RPMI7951 (cell line): ENCODE results near the gene SH3TC1. TPM values are rescaled to one million over a fixed set of nuclear protein-coding genes. Genes with fewer than 3 reads are reported as not detected.
A peak's percentile ranks its signal among the peaks of the same experiment; 100 is the strongest.

Experiments used
- DNase-seq: peaks from one replicate; pipeline ENCODE4 v3.0.0-alpha.2; 2012; ENCODE audit warnings: low read depth
- total RNA-seq: library from RNA; depleted of rRNA; stranded (reverse); fragments of >200 nt; shearing (Covaris generic); gene quantifications from 2 replicates; pipeline ENCODE4 v1.2.3, GENCODE V29; 2014

SH3TC1 gene
- total RNA-seq, 1 experiment from 2014 or later = 6.6 TPM

DNA sequence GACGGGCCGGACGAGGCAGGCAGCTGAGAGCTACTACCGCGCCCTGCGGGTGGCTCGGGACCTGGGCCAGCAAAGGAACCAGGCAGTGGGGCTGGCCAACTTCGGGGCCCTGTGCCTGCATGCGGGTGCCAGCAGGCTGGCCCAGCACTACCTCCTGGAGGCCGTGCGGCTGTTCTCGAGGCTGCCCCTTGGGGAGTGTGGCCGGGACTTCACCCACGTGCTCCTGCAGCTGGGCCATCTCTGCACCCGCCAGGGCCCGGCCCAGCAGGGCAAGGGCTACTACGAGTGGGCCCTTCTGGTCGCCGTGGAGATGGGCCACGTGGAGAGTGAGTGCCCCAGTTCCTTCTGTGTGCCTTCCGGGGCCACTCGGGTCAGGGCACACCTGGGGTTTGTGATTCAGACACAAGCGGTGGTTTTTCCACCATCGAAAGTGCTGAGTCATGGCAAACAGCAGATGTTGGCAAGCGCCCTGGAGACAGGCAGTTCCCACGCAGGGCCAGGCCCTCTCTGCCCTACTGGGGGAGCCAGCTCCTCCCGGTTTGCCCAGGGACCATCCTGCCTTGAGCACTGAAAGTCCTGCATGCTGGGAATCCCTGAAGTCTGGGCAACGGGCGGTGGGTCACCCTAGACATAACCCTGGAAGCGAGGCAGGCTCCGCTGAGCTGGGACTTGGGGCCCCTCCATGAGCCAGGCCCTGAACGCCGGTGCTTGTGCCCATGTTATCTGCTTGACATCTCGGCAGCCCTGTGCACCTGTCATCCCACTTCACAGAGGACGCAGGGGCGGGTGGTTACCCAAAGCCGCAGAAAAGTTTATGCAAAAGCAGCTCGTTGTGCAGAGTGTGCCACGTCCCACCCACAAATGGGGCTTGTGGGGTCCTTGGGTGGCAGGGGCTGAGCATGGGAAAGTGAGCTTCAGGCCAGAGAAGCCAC lies 29.5 kb downstream of the SH3TC1 start:
- peak; percentile 96 for DNase-seq

DNA sequence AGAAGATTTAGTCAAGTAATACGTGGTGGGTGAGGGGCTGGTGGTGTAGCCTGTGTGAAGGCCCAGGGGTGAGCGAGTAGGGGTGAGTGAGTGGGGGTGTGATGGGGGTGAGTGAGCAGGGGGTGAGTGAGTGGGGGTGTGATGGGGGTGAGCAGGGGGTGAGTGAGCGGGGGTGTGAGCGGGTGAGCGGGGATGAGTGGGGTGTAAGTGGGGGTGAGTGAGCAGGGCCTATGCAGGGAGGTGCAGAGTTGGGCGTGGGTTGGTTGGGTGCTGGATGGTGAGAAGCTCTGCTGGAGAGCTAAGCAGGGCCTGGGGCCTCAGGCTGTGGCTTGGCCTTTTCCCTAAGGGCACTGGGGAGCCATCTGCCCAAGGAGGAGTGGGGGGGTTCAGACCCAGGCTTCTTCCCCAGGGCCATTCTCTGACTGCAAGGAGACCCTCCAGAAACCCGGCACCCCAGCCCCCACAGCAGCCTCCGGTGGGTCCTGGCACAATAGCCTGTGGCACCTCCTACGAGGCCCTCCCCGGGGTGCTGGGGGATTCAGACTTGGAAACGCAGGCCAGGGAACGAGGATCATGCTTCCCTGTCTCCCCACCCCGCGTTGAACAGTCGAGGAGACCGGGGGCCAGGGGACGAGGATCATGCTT lies 30.4 kb downstream of the SH3TC1 start:
- no peak for DNase-seq

DNA sequence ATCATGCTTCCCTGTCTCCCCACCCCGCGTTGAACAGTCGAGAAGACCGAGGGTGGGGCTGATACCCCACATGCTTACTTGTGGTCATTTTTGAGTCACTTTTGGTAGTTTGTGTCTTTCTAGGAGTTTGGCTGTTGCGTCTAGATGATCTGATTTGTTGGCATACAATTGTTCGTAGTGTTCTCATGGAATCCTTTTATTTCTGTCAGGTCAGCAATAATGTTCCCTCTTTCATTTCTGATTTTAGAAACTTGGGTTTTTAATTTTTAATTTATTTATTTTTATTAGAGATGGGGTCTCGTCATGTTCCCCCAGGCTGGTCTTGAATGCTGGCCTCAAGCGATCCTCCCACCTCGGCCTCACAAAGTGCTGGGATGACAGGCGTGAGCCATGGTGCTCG lies 30.9 kb downstream of the SH3TC1 start:
- no peak for DNase-seq

DNA sequence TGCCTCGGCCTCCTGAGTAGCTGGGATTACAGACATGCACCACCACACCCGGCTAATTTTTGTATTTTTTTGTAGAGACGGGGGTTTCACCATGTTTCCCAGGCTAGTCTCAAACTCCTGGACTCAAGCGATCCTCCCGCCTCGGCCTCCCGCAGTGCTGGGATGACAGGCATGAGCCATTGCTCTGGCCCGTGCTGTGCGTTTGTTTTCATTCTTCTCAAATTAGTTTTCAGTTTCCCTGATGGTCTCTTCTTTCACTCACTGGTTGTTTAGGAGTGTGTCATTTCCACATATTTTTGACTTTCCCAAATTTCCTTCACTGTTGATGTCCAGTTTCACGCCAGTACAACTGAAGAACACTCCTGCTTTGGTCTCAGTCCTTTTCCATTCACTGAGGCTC lies 31.8 kb downstream of the SH3TC1 start:
- no peak for DNase-seq

DNA sequence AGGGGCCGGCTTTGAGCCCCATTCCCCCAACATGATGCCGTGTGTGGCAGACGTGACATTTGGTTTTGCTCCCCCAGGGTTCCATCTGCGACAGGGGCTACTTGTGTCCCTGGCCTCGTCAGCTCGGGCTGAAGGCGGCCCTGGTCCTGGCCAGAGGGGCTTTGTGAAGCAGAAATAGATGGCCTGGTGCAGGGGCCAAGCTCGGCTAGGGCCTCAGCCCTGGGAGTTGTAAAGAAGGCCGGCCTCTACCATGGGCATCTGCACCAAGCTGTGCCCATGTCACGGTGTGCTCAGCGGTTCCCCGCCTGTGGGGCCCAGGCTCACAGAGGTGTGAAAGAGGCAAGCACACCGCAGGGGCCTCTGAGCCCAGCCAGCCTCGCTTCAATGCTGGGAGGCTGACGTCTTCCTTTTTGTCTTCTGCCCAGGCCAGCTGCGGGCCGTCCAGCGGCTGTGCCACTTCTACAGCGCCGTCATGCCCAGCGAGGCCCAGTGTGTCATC lies 32.5 kb downstream of the SH3TC1 start:
- no peak for DNase-seq

DNA sequence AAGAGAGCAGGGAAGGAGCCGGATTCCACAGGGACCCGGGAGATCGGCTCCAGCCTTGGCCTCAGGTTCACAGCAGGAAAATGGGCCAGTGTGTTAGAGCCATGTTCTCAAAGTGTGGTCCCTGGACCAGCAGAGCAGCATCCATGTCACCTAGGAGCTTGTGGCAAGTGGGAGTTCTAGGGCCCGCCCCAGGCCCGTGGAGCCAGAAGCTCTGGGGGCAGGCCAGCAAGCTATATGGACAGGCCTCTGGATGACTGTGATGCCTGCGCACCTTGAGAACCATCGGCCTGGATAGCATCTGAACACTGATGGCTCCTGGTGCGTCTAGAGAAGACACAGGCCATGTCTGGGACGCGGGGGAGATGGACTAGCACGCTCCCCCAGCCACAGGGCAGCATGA lies 33.7 kb downstream of the SH3TC1 start:
- DNase-seq = no peak

DNA sequence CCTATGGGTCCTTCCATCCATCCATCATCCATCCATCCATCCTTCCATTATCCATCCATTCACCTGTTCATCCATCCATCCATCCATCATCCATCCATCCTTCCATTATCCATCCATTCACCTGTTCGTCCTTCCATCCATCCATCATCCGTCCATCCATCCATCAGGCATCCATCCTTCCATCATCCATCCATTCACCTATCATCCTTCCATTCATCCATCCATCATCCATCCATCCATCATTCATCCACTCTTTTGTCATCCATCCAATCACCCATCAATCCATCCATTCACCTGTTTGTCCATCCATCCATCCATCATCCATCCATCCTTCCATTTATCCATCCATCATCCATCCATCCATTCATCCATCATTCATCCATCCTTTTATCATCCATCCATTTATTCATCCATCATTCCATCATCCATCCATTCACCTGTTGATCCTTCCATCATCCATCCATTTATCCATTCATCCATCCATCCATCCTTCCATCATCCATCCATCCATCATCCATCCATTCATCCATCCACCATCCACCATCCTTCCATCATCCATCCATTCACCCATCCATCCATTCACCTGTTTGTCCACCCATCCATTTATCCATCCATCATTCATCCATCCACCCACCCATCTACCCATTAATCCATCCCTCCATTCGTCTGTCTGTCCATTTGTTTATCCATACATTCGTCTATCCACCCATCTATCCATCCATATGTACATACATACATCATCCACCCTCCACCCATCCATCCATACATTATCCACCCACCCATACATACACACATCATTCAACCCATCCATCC lies 34.8 kb downstream of the SH3TC1 start:
- DNase-seq = no peak

DNA sequence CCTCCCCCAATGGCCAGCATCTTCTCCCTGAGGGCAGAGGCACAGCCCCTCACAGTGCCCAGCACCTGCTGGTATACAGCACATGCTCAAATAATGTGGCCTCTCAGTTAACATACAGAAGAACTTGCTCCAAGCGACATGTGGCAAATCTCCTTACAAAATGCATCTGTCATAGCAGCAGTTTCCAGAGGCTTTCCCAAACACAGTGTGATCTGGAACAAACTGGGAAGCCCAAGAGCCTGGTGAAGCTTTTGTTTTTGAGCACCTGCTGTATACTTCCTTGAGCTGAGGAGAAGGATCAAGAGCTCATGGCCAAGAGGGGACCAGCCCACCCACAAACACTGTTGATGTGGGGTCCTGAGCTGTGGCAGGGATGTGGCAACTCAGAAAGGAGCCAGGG lies 35.6 kb downstream of the SH3TC1 start:
- DNase-seq = no peak

DNA sequence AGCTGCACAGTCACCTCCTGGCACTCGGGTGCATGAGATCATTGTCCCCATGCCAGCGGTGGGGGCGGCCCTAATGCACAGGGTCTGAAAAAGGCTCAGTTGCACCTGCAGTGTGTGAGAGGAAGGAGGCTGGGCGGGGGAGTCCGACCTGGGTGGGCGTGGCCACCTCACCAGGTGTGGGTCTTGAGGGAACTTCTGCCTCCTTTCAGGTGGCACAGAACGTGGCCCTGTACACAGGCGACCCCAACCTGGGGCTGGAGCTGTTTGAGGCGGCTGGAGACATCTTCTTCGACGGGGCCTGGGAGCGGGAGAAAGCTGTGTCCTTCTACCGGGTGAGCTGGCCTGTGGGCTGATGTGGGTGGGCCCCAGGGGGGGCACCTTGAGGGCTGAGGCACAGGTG lies 36.1 kb downstream of the SH3TC1 start:
- DNase-seq = no peak

DNA sequence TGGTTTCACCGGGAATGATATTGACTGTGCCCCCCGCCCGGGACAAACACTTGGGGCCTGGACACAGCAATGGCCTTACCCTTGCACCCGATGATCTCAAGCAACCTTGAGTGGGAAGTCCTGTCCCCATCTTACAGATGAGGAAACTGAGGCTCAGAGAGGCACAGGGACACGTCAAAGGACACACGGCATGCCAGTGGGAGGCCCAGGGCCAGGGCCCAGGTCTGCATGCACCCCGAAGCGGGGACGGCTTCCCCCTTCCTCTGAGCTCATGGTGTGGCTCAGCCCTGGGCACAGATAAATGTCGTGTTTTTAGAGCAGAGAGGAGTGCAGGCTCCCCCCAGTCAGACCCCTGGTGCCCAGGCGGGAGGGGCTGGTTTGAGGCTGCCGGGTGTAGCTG lies 36.6 kb downstream of the SH3TC1 start:
- DNase-seq = no peak

DNA sequence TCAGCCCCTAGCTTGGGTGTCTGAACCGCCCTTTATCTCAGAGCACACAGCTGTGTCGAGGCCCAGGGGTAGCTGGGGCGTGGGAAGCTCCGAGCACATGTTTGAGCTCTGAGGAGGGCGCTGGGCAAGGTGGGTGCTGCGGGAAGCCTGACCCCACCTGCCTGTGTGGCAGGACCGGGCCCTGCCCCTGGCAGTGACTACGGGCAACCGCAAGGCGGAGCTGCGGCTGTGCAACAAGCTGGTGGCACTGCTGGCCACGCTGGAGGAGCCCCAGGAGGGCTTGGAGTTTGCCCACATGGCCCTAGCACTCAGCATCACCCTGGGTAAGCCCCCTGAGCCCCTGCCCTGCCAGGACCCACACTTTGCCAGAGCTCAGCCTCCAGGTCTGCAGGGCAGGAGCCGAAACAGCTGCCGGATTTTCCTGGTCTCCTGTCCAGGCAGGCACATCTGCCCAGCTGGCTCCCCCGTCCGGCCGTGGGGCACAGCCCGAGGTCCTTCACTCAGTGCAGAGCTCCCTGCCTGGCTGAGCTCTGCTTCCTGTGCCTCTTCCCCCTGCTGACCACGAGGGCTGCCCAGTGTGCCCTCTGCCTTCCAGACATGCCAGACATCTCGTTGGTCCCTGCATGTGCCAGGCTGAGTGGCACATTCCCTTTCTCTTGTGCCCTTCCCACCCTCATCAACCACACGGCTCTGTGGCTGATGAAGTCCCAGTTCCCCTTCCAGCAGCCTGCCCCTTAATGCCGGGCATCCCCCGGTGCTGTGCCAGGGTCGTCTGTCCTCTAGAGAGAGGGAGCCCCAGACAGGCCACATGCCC lies 37.2 kb downstream of the SH3TC1 start:
- DNase-seq = no peak

DNA sequence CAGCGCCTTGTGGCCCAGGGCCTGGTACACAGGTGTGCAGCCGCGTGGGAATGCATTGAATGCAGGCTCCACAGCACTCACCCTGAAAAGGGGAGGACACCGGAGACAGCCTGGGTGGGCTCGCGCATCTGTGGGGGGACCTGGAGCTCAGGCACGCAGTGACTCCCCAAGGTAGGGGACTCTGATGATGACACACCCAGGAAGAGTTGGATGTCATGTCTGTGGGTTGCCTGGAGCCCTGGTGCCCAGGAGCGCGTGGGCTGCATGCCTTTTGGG lies 37.8 kb downstream of the SH3TC1 start:
- no peak for DNase-seq

DNA sequence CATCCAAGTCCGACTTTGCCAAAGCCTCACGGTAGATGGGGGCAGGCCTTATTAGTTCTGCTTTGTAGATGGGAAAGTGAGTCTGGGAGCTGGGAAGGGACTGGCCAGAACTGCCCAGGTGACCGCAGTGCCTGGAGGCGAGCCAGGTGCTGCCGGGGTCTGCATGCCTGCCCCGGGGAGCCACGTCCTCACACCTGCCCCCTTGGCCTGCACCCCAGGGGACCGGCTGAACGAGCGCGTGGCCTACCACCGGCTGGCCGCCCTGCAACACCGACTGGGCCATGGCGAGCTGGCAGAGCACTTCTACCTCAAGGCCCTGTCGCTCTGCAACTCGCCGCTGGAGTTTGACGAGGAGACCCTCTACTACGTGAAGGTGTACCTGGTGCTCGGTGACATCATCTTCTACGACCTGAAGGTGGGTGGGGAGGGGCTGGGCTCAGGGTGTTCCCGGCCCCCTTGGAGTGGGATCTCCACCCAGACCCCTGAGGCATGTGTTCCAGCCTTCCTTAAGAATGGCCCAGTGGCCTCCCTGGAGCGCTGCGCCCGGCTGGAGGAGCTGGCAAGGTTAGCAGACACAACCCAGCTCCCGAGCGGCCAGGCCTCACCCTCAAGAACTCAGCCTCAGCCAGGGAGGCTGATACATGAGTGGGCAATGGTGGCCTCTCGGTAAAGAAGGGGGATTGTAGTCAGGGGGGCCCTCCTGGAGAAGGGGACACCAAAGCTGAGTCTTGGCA lies 38.3 kb downstream of the SH3TC1 start:
- no peak for DNase-seq

DNA sequence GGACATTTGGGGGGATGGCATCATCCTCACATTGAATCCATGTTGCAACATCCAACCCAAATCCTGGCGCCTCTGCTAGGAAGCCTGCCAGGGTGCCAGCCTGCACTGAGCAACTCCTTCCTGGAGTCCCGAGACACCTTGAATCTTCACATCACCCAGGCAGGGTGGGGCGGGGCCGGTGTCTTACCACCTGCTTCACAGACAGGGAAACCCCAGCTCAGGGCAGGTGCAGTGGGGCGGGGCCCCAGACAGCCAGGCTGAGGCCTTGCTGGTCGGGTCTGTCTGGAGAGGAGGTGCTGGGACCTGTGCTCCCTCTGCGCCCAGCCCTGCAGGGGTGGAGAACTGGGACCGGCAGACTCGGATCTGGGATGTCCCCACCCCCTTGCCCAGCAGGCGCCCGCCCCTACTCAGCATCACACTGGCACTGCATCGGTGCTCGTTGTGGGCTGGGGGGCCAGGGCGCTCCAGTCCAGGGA lies 39.0 kb downstream of the SH3TC1 start:
- DNase-seq = no peak

DNA sequence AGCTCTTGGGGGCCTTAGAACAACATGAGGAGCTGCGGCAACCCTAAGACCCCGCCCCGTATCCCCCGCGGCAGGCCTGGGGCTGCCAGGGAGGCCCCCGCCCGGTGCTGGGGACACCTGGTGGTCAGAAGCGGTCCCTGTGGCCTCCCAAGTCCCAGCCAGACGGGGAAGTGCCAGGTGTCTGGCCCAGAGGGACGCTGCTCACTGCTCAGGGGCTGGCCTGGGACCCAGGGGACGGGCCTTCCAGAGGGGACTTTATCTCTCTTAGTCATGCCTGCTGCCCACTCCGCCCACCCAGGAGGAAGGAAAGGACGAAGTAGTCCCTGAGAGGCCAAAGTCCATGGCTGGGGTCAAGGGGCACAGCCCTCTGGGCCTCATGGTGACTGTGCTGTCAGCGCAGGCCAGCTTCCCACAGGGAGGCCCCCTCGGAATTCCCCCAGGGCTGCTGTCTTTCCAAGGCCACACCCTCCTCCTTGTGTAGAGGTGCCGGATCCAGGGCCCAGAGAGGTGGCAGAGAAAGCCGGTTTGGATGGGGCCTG lies 39.5 kb downstream of the SH3TC1 start:
- no peak for DNase-seq

DNA sequence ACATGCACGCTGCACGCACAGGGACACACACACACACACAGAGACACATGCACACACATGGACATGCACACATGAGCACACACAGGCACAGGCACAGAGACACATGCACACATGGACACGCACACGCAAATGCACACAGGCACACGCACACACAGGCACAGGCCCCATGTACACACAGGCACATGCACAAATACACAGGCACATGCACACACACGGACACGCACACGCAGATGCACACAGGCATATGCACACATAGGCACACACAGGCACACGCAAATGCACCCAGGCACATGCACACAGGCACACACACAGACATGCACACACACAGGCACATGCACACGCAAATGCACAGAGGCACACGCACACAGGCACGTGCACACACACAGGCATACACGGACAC lies 40.1 kb downstream of the SH3TC1 start:
- no peak for DNase-seq

DNA sequence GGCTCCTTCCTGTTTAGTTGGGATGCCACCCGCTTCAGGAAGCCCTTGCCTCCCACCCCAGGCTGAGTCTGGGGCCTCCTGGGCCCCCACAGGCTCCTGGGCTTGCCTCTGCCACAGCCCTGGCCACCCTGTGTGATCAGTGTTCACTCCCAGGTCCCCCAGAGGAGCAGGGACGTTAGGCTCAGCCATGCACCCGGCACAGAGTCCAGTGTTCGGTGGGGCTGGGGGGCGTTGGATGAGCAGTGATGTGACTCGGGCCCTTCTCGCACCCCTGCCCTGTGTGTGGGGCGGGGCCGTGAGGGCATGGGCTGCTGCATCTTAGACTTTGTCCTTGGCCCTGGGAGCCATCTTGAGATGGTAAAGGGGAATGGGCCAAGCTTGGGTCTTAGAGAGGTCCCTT lies 40.6 kb downstream of the SH3TC1 start:
- DNase-seq = no peak

DNA sequence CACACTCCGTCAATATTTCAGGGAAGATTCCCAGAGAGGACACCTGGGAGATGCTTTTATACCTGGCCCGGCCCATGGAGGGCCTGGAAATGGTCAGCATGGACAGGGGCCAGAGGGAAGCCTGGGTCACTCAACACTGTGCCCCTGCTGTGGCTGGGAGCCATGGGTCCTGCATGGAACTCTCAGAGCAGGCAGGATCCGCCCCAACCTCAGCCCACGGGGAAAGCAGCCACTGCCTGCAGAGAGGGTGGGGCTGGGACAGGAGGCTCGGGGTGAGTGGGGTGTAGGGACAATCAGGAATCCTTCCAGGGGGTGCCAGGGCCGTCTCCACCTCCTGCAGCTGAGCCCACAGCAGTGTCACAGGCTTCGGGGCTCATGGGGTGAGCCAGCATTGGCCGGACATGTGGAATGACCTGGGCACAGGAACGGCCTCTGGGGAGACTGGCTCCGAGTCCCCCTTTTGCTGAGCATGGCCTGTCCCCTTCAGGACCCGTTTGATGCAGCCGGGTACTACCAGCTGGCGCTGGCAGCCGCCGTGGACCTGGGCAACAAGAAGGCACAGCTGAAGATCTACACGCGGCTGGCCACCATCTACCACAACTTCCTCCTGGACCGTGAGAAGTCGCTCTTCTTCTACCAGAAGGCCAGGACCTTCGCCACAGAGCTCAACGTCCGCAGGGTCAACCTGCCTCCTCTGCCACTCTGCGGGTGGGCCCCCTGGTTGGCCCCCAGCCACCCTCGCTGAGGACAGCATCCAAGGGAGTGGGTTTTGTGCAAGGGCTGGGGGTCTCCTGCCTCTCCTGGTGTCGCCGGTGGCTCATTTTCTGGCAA lies 41.3 kb downstream of the SH3TC1 start:
- no peak for DNase-seq

DNA sequence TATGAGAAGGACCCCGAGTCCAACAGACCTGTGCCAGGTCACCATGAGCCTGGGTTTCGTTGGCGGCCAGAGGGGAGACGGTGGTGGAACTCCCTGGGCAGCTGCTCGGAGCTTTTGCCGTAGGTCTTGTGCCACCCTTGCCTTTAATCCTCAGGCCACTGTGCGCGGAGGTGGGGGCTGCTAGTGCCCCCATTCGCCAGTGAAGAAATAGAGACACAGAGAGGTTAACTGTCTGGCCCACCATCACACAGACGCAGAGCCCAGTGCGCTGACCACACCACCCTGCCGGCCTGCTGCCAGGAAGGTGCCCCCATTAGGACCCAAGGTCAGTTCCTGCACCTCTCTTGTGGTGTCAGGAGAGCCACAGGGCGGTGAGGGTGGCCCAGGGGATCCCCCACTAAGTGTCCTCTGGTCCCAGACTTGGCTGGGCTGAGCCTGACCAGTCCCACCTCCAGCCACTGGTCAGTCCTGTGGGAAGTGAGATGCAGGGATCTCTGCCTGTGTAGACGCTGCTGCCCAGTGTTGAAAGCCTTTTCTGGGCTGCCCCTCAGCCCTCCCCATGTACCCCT lies 42.2 kb downstream of the SH3TC1 start:
- DNase-seq = no peak
